GM12874 (cell line): ENCODE measurements around the gene HES7.
A peak's percentile ranks its signal among the peaks of the same experiment; 100 is the strongest.

Experiments
- CTCF ChIP-seq: IDR thresholded peaks from 2 replicates; pipeline ENCODE4 v1.5.1; 2011; ENCODE audit warnings: low read depth, mild to moderate bottlenecking, control low read depth, low read length, moderate library complexity; ENCODE audit not compliant: insufficient read depth

HES7 gene

GRCh38 chr17:8080799-8081219 is 43.1 kb downstream of the HES7 start:
- TF ChIP-seq CTCF = no peak

GRCh38 chr17:8080208-8080798 is 43.6 kb downstream of the HES7 start:
- no peak for TF ChIP-seq CTCF

GRCh38 chr17:8079291-8080207 is 44.4 kb downstream of the HES7 start:
- TF ChIP-seq CTCF = peak; percentile 96

GRCh38 chr17:8076502-8077266 is 47.2 kb downstream of the HES7 start:
- TF ChIP-seq CTCF = no peak

GRCh38 chr17:8075574-8076342 is 48.1 kb downstream of the HES7 start:
- no peak for TF ChIP-seq CTCF

GRCh38 chr17:8075081-8075480 is 48.8 kb downstream of the HES7 start:
- TF ChIP-seq CTCF = no peak

- no peak for TF ChIP-seq CTCF
These were observed 49.4 kb downstream of the HES7 start for GRCh38 chr17:8074554-8074953.
